OCI-LY3 (cell line): Measurements from ENCODE around the gene PLAAT1.

Experiments used
- H2AFZ ChIP-seq: fragments of 200-600, 300-600 bp; shearing (Covaris generic); 2 replicates; pipeline ENCODE4 v1.6.0; 2014; ENCODE audit warnings: antibody characterized with exemption, low read depth, low read length
- H3K27ac ChIP-seq: fragments of 200-600, 300-600 bp; sonication (generic); 2 replicates; pipeline ENCODE4 v1.5.1; 2014; ENCODE audit warnings: mild to moderate bottlenecking, low read length, moderate library complexity, mixed read lengths
- H3K27me3 ChIP-seq: fragments of 200-600, 300-600 bp; sonication (generic); 2 replicates; pipeline ENCODE4 v1.6.1; 2014; ENCODE audit warnings: low read depth, low read length, mixed read lengths
- H3K36me3 ChIP-seq: fragments of 200-600, 300-600 bp; sonication (generic); replicated peaks from 2 replicates; pipeline ENCODE3; 2014; ENCODE audit warnings: low read depth, low read length, mixed read lengths
- H3K4me1 ChIP-seq: fragments of 300-600, 200-600 bp; sonication (generic); 2 replicates; pipeline ENCODE4 v1.6.1; 2014; ENCODE audit warnings: low read length, mixed read lengths
- H3K4me2 ChIP-seq: fragments of 200-600, 300-600 bp; sonication (generic); 2 replicates; pipeline ENCODE4 v1.6.1; 2014; ENCODE audit warnings: low read length, mixed read lengths
- H3K4me3 ChIP-seq: fragments of 300-600, 200-600 bp; sonication (generic); 2 replicates; pipeline ENCODE4 v1.5.1; 2014; ENCODE audit warnings: antibody characterized with exemption, mild to moderate bottlenecking, low read length, moderate library complexity
- H3K79me2 ChIP-seq: fragments of 300-600, 200-600 bp; shearing (Covaris generic); 2 replicates; pipeline ENCODE4 v1.6.1; 2014; ENCODE audit warnings: mild to moderate bottlenecking, low read length, mixed read lengths
- H3K9ac ChIP-seq: fragments of 300-600, 200-600 bp; shearing (Covaris generic); 2 replicates; pipeline ENCODE4 v1.6.0; 2014; ENCODE audit warnings: mild to moderate bottlenecking, low read length, moderate library complexity
- H3K9me3 ChIP-seq: fragments of 200-600, 300-600 bp; shearing (Covaris generic); 2 replicates; pipeline ENCODE4 v1.6.1; 2014; ENCODE audit warnings: low read length, mixed read lengths; ENCODE audit not compliant: insufficient read depth
- H4K20me1 ChIP-seq: fragments of 200-600, 300-600 bp; sonication (generic); 2 replicates; pipeline ENCODE4 v1.6.1; 2016; ENCODE audit warnings: low read length, mixed read lengths; ENCODE audit not compliant: insufficient read depth
- CTCF ChIP-seq: fragments of 200-600, 300-600 bp; sonication (generic); IDR thresholded peaks from 2 replicates; pipeline ENCODE4 v1.5.1; 2014; ENCODE audit warnings: antibody characterized with exemption, low read length, low read depth
- EZH2phosphoT487 ChIP-seq: fragments of 200-600 bp; shearing (Covaris generic); IDR thresholded peaks from 2 replicates; pipeline ENCODE4 v1.6.1; 2018; ENCODE audit warnings: antibody characterized with exemption, mixed run types, low read depth

The PLAAT1 gene

GRCh38 chr3:193292386-193292785 is 51.4 kb downstream of the PLAAT1 start:
- no peaks in the 10 kb centered on the region for H3K79me2 ChIP-seq
- no peak overlapping the region for H3K9ac ChIP-seq
- no peaks in the 10 kb centered on the region for H3K27me3 ChIP-seq
- H2AFZ ChIP-seq: no peak overlapping the region
- H3K36me3 ChIP-seq: no peaks in the 10 kb centered on the region
- no peak overlapping the region for H3K4me3 ChIP-seq
- TF ChIP-seq CTCF: no peak
- TF ChIP-seq EZH2phosphoT487: no peak
- no peak overlapping the region for H3K4me2 ChIP-seq
- no peaks in the 10 kb centered on the region for H3K4me1 ChIP-seq
- peaks cover 6% of the 10 kb centered on the region for H3K9me3 ChIP-seq
- no peaks in the 10 kb centered on the region for H4K20me1 ChIP-seq
- H3K27ac ChIP-seq: no peak overlapping the region

- no peak overlapping the region for H3K4me2 ChIP-seq
- H3K27ac ChIP-seq: no peak overlapping the region
- no peak overlapping the region for H3K4me3 ChIP-seq
- H3K79me2 ChIP-seq: no peaks in the 10 kb centered on the region
- H3K9me3 ChIP-seq: peaks cover 6% of the 10 kb centered on the region; the same call in 1 of the 2 replicates
- H2AFZ ChIP-seq: no peak overlapping the region
- no peak overlapping the region for H3K9ac ChIP-seq
- no peaks in the 10 kb centered on the region for H3K27me3 ChIP-seq
- no peaks in the 10 kb centered on the region for H3K4me1 ChIP-seq
- TF ChIP-seq CTCF (no peak), EZH2phosphoT487 (no peak)
- no peaks in the 10 kb centered on the region for H3K36me3 ChIP-seq
- H4K20me1 ChIP-seq: no peaks in the 10 kb centered on the region
Measured at GRCh38 chr3:193295985-193296384, 55.0 kb downstream of the PLAAT1 start.

- H3K4me2 ChIP-seq: no peak overlapping the region
- H3K27me3 ChIP-seq: no peaks in the 10 kb centered on the region
- H2AFZ ChIP-seq: no peak overlapping the region
- no peaks in the 10 kb centered on the region for H4K20me1 ChIP-seq
- H3K79me2 ChIP-seq: no peaks in the 10 kb centered on the region
- H3K4me3 ChIP-seq: no peak overlapping the region
- no peak overlapping the region for H3K27ac ChIP-seq
- TF ChIP-seq EZH2phosphoT487 (no peak), CTCF (no peak)
- H3K36me3 ChIP-seq: no peaks in the 10 kb centered on the region
- no peak overlapping the region for H3K9ac ChIP-seq
- no peaks in the 10 kb centered on the region for H3K9me3 ChIP-seq
- no peaks in the 10 kb centered on the region for H3K4me1 ChIP-seq
Measured at GRCh38 chr3:193297421-193297820, 56.4 kb downstream of the PLAAT1 start.

- H3K36me3 ChIP-seq: no peaks in the 10 kb centered on the region
- no peak overlapping the region for H3K4me3 ChIP-seq
- no peak overlapping the region for H3K4me2 ChIP-seq
- H3K9ac ChIP-seq: no peak overlapping the region
- no peaks in the 10 kb centered on the region for H4K20me1 ChIP-seq
- H2AFZ ChIP-seq: no peak overlapping the region
- no peaks in the 10 kb centered on the region for H3K4me1 ChIP-seq
- no peaks in the 10 kb centered on the region for H3K79me2 ChIP-seq
- TF ChIP-seq EZH2phosphoT487 (no peak), CTCF (no peak)
- no peak overlapping the region for H3K27ac ChIP-seq
- no peaks in the 10 kb centered on the region for H3K9me3 ChIP-seq
- H3K27me3 ChIP-seq: no peaks in the 10 kb centered on the region
Measured at GRCh38 chr3:193301433-193301832, 60.4 kb downstream of the PLAAT1 start.
